Neuron (in vitro differentiated cells): ENCODE results near the gene MUC3A.
"Not testable (repeated sequence)": the region's sequence is repeated elsewhere in the genome, so short reads cannot be mapped to it uniquely, and the experiment has no call there.

Experiments used
- H2AFZ ChIP-seq: one replicate; pipeline ENCODE4 v1.6.1; 2013; ENCODE audit warnings: low read depth, mild to moderate bottlenecking, inconsistent platforms, low read length, moderate library complexity
- H3K27me3 ChIP-seq: one replicate; pipeline ENCODE4 v1.6.1; 2013; ENCODE audit warnings: low read length; ENCODE audit not compliant: insufficient read depth
- H3K36me3 ChIP-seq: one replicate; pipeline ENCODE4 v1.6.1; 2013; ENCODE audit warnings: low read length; ENCODE audit not compliant: insufficient read depth
- H3K4me1 ChIP-seq: one replicate; pipeline ENCODE4 v1.6.1; 2013; ENCODE audit warnings: low read length; ENCODE audit not compliant: insufficient read depth
- H3K4me3 ChIP-seq: 2 replicates; pipeline ENCODE4 v1.5.1; 2013; ENCODE audit warnings: mild to moderate bottlenecking, low read length, moderate library complexity
- H3K9me3 ChIP-seq: one replicate; pipeline ENCODE4 v1.6.1; 2013; ENCODE audit warnings: low read length

MUC3A gene

DNA sequence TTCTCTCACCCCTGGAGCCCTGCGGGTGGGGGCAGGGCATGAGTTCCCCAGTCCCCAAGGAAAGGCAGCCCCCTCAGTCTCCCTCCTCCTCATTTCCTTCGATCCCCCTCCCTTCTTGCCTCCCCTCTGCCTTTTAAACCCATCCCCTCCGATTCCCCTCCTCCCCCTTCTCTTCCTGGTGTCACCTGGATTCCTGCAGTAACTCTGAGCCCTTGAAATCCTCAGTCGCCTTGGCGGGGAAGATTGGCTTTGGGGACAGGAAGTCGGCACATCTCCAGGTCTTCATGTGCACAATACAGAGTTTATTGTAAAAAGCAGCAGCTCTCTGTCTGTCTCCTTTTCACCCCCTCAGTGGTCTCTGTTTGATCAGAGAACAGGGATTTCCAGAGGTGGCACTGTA lies 18.7 kb downstream of the MUC3A start:
- H3K27me3 ChIP-seq, result peaks cover 52% of the 10 kb centered on the region
- no peaks in the 10 kb centered on the region for H3K36me3 ChIP-seq
- no peaks in the 10 kb centered on the region for H3K4me1 ChIP-seq
- no peaks in the 10 kb centered on the region for H3K9me3 ChIP-seq
- no peak overlapping the region for H2AFZ ChIP-seq
- H3K4me3 ChIP-seq, result no peak overlapping the region

DNA sequence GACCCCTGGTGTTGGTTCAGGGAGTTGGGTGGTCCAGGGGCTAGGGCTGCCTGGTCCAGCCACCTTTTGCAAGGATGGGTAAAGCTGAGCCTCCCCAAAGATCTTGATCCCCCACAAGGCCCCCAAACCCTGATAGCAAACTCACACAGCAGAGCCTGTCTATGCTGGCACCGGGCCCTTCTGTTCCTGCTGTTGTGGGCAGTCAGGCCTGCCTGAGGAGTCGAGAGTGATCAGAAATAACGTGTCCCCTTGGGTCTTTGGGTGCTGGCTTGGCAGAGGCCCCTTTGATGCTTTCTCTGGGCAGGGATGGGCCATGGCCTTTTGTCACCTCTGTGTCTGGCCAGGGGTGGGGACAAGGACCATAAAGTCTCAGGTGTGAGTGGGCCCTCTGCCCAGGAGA lies 19.3 kb downstream of the MUC3A start:
- no peak overlapping the region for H3K4me3 ChIP-seq
- H3K9me3 ChIP-seq, result no peaks in the 10 kb centered on the region
- H3K36me3 ChIP-seq, result no peaks in the 10 kb centered on the region
- no peaks in the 10 kb centered on the region for H3K4me1 ChIP-seq
- H3K27me3 ChIP-seq, result peaks cover 52% of the 10 kb centered on the region
- no peak overlapping the region for H2AFZ ChIP-seq

DNA sequence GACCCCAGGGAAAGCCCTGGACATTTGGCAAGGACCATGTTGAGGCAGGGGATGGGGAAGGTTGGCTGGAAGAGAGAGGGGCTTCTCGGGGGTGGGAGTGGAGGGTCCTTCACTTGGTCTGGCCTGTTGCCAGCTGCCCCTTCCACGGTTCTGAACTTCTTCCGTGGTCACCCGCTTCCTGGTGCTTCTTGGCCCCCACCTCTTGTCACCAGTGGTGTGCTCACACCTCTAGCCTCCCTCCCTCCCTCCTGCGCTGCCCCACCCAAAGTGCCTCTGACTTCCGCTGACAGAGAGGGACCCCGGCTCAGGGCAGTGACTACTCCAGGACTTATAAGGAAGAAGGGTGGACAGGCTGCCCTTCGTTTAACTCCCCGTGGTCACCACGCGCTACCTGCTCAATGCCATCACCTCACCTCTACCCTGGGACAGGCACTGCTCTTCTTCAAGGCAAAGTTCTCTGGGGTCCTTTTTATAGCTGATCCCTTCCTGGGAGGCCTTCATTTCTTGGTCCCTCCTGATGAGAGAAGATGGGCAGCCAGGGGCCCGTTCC lies 19.8 kb downstream of the MUC3A start, which contains the start of gene MUC12:
Gene MUC12, plus strand, starts transcription at position 500 of the 550 bp plus-strand sequence. CDS start 58 bp downstream, outside the sequence.
- peaks cover 52% of the 10 kb centered on the region for H3K27me3 ChIP-seq
- no peak within 1 kb of the TSS for H2AFZ ChIP-seq
- H3K9me3 ChIP-seq, result no peaks in the 10 kb centered on the region
- no peak within 1 kb of the TSS for H3K4me3 ChIP-seq
- H3K36me3 ChIP-seq, result no peaks in the 10 kb centered on the region
- H3K4me1 ChIP-seq, result no peaks in the 10 kb centered on the region

DNA sequence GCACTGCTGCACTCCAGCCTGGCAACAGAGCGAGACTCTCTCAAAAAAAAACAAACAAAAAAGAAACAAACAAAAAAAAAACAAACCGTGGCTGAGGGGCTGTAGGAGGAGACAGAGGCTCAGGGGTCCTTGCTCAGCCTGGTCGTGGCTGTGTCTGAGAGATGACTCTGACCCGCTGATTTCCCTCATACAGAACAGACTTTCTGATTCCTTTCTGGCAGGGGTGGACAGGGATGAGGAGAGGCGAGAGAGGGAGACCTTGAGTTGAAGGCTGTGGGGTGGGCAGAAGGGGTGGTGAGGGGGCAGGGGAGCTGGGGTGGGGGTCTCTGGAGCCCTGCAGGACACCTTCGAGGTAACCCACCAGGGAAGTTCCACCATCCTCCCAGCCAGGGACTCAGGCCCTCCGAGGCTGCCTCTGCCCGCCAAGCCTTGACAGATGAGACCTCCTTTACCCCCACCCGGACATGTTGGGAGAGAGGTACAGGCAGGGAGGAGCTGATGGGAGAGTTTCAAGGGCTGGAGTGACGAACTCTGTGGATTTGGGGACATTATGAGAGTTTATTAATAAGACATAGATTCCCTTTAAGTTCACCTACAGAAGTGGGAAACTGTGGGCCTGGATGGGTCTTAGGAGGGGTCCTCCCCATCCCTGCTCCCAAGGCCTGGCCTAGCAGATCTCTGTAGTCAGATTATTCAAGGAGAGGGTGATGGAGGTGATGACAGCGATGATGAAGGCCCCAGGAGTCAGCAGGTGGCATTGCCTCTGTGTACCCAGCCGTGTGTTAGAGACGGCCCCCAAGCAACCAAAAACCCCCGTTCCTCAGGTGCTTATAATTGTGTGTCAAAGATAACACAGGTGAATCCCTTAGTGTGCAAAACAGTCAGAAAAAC lies 22.0 kb downstream of the MUC3A start:
- Histone ChIP-seq H3K4me3 (no peak overlapping the region), H3K4me1 (no peaks in the 10 kb centered on the region), H2AFZ (no peak overlapping the region), H3K9me3 (no peaks in the 10 kb centered on the region), H3K36me3 (no peaks in the 10 kb centered on the region), H3K27me3 (peaks cover 34% of the 10 kb centered on the region)

DNA sequence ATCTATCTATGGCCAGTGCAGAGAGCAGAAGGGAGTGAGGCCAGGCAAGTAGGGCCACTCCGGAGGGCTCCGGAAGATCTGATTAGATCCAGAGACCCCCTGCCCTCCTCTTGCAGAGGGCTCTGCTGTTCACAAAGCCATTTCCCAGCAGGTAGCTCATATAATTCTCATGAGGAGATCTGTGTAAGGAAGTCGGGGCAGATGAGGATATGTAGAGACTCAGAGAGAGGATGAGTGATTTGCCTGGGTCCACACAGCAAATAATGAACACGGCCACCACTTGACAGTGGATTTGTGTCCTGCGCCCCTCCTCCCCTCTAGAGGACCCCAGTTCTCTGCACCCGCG lies 22.6 kb downstream of the MUC3A start:
- no peak overlapping the region for H3K4me3 ChIP-seq
- H2AFZ ChIP-seq, result no peak overlapping the region
- H3K27me3 ChIP-seq, result peaks cover 28% of the 10 kb centered on the region
- H3K36me3 ChIP-seq, result no peaks in the 10 kb centered on the region
- H3K9me3 ChIP-seq, result no peaks in the 10 kb centered on the region
- H3K4me1 ChIP-seq, result no peaks in the 10 kb centered on the region

DNA sequence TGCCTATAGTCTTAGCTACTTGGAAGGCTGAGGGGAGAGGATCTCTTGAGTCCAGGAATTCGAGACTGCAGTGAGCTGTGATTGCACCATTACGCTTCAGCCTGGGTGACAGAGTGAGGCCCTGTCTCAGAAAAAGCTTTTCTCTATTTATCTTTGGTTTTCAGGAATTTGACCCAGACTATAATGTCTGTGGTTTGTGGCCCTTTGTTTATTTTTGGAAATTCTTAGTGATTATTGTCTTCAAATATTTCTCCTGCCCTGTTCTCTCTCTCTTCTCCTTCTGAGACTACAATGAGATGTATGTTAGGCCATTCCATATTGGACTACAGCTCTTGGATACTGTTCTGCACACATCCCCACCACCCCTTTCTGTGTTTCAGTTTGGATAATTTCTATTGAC lies 24.7 kb downstream of the MUC3A start:
- Histone ChIP-seq H3K36me3 (no peaks in the 10 kb centered on the region), H3K9me3 (no peaks in the 10 kb centered on the region), H3K27me3 (peaks cover 8% of the 10 kb centered on the region), H3K4me1 (no peaks in the 10 kb centered on the region), H2AFZ (no peak overlapping the region), H3K4me3 (no peak overlapping the region)

DNA sequence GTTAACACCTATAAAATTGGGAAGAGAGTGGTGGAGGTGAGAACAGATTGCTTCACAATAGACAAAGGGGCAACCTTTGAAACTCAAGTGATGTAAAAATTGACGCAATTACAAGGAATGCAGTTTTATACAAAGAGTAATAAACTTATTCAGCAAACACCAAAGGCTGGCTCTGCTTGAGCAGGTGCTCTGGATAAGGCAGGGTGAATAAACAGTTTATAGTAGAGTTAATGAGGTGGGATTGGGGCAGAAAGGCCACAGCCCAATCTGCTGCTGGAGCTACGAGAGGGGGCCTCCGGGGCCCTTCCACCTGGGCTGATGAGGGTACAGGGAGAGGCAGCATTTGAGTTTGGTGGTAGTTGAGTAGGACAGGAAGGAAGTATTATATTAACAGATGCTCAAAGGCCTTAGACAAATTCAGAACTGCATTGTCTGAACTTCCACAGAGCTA lies 26.1 kb downstream of the MUC3A start:
- no peak overlapping the region for H3K4me3 ChIP-seq
- H3K36me3 ChIP-seq, result no peaks in the 10 kb centered on the region
- no peaks in the 10 kb centered on the region for H3K27me3 ChIP-seq
- no peaks in the 10 kb centered on the region for H3K4me1 ChIP-seq
- no peaks in the 10 kb centered on the region for H3K9me3 ChIP-seq
- no peak overlapping the region for H2AFZ ChIP-seq

DNA sequence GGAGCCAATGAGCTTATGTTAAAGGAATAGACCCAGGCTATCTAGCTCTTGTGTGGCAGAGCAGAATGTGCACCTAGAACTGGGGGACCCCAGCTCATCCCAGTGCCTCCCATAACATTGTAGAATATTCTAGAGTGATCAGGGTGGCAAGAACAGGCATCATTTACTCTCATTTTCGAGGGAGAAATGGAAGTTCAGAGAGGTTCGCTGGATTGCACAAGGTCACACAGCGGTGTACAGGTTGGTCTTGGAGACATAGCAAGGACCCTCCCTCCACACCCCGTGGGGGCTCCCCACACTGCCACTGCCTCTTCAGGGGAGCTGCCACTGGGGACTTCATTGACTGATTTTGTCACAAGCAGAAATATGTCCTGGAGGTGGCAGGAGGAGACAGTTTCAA lies 29.0 kb downstream of the MUC3A start:
- Histone ChIP-seq H3K4me1 (no peaks in the 10 kb centered on the region), H2AFZ (no peak overlapping the region), H3K9me3 (no peaks in the 10 kb centered on the region), H3K4me3 (no peak overlapping the region), H3K36me3 (no peaks in the 10 kb centered on the region), H3K27me3 (no peaks in the 10 kb centered on the region)

DNA sequence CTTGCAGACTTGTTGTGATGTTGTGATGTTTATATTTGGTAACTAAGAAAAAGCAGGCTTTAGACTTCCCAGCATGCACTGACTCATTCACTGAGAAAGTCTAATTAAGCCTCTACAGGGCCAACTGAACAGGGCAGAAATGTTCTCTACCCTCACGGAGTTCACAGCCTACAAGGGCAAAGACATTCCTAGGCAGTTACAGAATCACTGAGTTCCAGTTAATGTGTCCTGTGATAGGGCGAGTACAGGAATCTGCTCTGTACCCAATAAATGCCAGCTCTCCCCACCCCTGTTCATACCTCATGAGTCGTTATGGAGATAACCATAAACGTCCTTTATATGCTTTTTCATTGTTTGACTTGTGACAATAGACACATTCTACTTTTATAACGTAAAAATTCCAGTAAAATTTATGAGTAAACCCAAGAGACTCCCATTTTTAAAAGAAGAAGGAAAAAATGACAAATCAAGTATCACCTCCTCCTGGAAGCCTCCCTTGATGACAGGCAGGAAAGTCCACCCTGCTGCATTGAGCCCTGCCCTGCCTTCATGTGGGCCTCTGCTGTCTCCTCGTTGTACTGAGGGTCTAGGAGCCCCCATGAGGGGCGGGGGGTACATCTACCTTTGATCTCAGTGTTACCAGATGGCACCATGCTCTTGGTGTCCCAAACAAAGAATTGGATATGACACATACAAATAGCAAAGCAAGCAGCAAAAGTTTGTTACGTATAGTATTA lies 34.3 kb downstream of the MUC3A start:
- Histone ChIP-seq H3K4me3 (no peak overlapping the region), H3K27me3 (no peaks in the 10 kb centered on the region), H3K36me3 (no peaks in the 10 kb centered on the region), H3K9me3 (no peaks in the 10 kb centered on the region), H2AFZ (no peak overlapping the region), H3K4me1 (no peaks in the 10 kb centered on the region)

DNA sequence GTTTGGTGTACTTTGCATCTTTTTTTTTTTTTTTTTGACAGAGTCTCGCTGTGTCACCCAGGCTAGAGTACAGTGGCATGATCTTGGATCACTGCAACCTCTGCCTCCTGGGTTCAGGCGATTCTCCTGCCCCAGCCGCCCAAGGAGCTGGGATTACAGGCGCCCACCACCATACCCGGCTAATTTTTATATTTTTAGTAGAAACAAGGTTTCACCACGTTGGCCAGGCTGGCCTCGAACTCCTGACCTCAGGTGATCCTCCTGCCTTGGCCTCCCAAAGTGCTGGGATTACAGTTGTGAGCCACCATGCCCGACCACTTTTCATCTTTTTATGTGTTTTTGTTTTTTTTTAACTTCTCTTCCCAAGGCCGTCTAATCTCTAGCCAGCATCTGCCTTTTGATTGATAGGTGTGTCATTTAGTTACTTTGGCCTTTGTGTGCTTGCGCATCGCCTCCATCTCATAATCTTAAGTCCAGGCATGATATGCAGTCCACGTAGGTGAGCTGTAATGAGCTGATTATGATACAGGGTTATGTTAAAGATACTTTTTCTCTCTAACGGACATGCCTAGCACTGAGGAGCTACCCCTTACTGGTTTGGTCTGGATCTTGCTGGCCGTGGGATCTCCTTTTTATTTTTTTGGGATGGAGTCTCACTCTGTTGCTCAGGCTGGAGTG lies 35.0 kb downstream of the MUC3A start:
- not testable (repeated sequence) for H3K27me3 ChIP-seq, H3K4me1 ChIP-seq, H3K36me3 ChIP-seq, H3K9me3 ChIP-seq, H3K4me3 ChIP-seq, H2AFZ ChIP-seq

DNA sequence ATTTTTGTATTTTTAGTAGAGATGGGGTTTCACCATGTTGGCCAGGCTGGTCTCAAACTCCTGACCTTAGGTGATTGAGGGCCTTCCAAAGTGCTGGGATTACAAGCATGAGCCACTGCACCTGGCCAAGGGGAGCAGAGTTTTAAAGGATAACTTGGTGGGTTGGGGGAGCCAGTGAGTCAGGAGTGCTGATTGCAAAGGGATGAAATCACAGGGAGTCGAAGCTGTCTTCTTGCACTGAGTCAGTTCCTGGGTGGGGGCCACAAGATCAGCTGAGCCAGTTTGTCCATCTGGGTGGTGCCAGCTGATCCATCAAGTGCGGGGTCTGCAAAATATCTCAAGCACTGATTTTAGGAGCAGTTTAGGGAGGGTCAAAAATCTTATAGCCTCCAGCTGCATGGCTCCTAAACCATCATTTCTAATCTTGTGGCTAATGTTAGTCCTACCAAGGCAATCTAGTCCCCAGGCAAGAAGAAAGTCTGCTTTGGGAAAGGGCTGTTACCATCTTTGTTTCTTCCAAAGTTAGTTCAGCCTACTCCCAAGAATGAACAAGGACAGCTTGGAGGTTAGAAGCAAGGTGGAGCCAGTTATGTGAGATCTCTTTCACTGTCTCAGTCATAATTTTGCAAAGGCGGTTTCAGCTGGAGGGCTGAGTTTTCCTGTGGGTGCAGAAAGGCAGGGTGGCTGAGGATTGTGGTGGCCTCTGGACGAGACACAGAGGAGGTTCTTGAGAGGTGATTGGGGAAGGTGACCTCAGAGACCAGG lies 35.9 kb downstream of the MUC3A start:
- H3K36me3 ChIP-seq, H3K4me3 ChIP-seq, H3K9me3 ChIP-seq, H3K4me1 ChIP-seq, H2AFZ ChIP-seq, H3K27me3 ChIP-seq: not testable (repeated sequence)

DNA sequence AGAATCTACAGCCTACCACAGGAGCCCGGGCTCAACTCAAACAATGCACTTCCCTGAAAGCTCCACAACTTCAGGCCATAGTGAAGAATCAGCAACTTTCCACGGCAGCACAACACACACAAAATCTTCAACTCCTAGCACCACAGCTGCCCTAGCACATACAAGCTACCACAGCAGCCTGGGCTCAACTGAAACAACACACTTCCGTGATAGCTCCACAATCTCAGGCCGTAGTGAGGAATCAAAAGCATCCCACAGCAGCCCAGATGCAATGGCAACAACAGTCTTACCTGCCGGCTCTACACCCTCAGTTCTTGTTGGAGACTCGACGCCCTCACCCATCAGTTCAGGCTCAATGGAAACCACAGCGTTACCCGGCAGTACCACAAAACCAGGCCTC lies 42.3 kb downstream of the MUC3A start:
- H3K4me3 ChIP-seq, result no peak overlapping the region
- H3K27me3 ChIP-seq, result no peaks in the 10 kb centered on the region
- no peaks in the 10 kb centered on the region for H3K36me3 ChIP-seq
- no peaks in the 10 kb centered on the region for H3K9me3 ChIP-seq
- H3K4me1 ChIP-seq, result no peaks in the 10 kb centered on the region
- H2AFZ ChIP-seq, result no peak overlapping the region
